Measurements from ENCODE around the gene LYRM1. TPM values are rescaled to one million over a fixed set of nuclear protein-coding genes. Genes with fewer than 3 reads are reported as not detected.
"Not testable (repeated sequence)": the region's sequence is repeated elsewhere in the genome, so short reads cannot be mapped to it uniquely, and the experiment has no call there.

Gene LYRM1
- total RNA-seq, 1 donor from 2014 or later = 71.5 TPM

- ATAC-seq = no peak
- intact Hi-C loops (cut with micrococcal nuclease) = no loop called here
- no peak for DNase-seq
Measured at GRCh38 chr16:20920799-20921198, 20.2 kb downstream of the LYRM1 start.

DNA sequence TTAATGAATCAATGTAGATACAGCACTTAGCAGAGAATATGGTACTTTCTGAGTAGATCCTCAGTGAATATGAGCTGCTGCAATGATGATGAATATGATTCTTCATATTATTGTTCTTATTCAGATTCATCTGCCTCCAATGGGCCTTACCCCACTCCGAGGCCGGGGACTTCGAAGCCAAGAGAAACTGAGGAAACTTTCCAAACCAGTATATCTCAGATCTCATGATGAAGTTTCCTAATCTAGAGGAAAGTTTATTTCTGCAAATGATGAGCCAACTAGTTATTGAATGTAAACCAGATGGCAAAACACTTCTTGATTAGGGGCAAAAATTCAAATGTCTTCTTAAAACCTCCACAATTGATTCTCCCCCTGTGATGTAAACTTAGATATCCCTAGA, 23.3 kb downstream of the LYRM1 start:
- ATAC-seq = no peak
- intact Hi-C loops (cut with micrococcal nuclease) = no loop called here
- no peak for DNase-seq

DNA sequence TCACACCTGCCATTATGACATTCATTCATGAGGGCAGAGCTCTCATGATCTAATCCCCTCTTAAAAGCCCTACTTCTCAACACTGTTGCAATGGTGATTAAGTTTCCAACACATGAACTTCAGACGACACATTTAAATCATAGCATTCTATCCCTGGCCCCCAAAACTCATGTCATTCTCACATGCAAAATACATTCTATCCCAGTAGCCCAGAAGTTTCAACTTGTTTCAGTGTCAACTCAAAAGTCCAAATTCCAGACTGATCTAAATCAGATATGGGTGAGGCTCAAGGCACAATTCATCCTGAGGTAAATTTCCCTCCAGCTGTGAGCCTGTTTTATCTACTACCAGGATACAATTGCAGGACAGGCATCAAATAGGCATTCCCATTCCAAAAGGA, 25.2 kb downstream of the LYRM1 start:
- DNase-seq (no peak), ATAC-seq (no peak)
- intact Hi-C loops (cut with micrococcal nuclease) = no loop called here

DNA sequence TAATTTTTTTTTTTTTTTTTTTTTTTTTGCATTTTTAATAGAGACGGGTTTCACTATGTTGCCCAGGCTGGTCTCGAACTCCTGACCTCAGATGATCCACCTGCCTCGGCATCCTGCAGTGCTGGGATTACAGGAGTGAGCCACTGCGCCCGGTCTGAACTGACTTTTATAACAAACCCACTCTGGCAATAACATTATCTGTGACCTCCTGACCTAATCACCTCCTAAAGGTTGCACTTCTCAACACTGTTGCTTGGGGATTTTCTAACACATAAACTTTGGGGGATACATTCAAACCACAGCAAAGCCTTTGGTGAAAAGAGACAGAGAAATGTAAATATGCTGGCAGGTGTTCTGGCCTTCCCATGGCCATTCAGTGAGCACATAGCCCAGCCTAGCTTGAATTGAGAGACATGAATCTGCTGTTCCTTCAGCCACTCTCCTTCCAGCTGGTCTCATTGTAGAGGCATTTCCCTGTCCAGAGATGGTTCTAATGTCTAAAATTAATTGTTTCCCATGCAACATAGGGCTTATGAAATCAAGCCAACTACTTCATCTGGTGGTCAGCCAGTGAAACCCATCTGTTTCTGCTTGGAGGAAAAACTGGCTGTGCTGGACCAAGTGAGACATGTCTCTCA, 28.3 kb downstream of the LYRM1 start:
- ATAC-seq (peak; percentile 60), DNase-seq (no peak)
- intact Hi-C loops (cut with micrococcal nuclease) = no loop called here

GRCh38 chr16:20929676-20930364, 29.2 kb downstream of the LYRM1 start:
- DNase-seq (peak; percentile 44), ATAC-seq (peak; percentile 93)
- intact Hi-C loops (cut with micrococcal nuclease) = not testable (repeated sequence)

DNA sequence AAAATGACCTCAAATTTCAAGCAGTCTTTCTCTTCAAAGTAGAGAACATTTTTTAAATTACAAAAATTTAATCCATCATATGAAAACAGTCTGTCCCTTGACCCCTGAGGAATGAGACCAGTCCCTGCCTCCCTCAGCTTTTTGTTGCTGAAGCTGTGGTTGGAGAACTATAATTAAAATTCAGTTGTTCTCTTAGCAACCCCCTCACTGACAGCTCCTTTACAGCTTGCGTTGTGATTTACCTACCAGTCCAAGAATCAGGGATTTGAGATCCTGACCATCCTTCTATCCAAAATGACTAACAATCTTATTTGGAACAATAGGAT, 29.8 kb downstream of the LYRM1 start:
- intact Hi-C loops (cut with micrococcal nuclease) = no loop called here
- DNase-seq (no peak), ATAC-seq (no peak)

DNA sequence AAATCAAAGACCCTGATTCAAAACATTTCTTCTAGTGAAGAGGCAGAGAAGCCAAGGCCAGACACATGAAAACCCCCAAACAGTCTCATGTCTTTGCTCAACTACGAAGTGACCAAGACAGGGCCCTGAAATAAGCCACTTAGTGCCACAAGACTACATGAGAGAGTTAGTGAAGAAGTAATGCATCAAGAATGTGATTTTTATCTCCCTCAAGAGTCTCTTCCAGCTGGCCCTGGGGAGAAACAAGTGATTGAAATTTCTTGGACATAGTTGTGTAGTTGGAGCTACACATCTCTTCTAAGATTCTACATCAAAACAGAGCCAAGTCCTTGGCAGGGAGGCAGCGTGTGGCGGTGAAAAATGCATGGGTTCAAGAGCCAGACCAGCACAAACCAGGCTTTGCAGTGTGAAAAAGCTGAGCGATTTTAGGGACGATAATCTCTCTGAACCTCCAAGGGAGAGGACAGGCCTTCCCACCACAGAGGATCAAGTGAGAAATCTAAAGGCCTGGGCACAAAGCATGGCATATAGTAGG, 30.6 kb downstream of the LYRM1 start:
- intact Hi-C loops (cut with micrococcal nuclease) = no loop called here
- no peak for DNase-seq
- no peak for ATAC-seq

- intact Hi-C loops (cut with micrococcal nuclease) = no loop called here
- no peak for ATAC-seq
Measured at GRCh38 chr16:20933589-20933988, 33.0 kb downstream of the LYRM1 start.

DNA sequence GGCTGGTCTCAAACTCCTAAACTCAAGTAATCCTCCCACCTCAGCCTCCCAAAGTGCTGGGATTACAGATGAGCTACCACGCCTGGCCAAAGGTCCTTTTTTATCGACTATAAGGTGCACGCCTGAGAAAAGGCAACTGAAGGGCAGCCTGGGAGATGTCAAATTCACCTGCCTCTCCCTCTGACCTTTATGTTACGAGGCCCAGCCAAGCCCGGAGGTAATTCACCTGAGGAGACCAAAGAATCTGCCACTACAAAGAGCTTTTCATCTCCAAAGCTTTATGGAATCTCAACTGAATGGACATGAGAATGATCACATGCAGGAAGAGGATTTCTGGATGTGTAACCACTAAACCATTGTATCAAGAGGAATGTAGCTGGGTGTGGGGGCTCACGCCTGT, 37.2 kb downstream of the LYRM1 start:
- DNase-seq (no peak), ATAC-seq (no peak)
- intact Hi-C loops (cut with micrococcal nuclease) = no loop called here

More at GRCh38 chr16:20933589-20933988, 33.0 kb downstream of the LYRM1 start:
- no peak for DNase-seq

DNA sequence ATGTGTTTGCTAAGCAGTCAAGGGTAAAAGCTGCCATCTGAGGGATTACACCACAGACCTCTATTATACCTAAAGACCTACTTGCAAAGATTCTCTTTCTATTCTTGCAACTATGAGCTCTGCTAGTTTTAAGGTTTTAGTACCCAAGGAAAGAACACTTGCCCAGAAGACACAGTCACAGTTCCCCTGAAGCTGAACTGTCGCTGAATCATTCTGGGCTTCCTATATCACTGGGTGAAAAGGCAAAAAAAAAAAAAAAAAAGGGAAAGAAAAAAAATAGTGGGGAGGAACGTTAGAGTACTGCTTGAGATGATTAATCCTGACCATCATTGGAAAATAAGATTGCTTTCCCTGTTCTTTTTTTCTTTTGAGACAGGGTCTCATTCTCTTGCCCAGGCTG, 37.9 kb downstream of the LYRM1 start:
- intact Hi-C loops (cut with micrococcal nuclease) = no loop called here
- DNase-seq = no peak

GRCh38 chr16:20939611-20940010, 39.0 kb downstream of the LYRM1 start:
- ATAC-seq (no peak), DNase-seq (no peak)
- intact Hi-C loops (cut with micrococcal nuclease) = no loop called here

More for the DNA sequence above, 37.9 kb downstream of the LYRM1 start:
- no peak for ATAC-seq

DNA sequence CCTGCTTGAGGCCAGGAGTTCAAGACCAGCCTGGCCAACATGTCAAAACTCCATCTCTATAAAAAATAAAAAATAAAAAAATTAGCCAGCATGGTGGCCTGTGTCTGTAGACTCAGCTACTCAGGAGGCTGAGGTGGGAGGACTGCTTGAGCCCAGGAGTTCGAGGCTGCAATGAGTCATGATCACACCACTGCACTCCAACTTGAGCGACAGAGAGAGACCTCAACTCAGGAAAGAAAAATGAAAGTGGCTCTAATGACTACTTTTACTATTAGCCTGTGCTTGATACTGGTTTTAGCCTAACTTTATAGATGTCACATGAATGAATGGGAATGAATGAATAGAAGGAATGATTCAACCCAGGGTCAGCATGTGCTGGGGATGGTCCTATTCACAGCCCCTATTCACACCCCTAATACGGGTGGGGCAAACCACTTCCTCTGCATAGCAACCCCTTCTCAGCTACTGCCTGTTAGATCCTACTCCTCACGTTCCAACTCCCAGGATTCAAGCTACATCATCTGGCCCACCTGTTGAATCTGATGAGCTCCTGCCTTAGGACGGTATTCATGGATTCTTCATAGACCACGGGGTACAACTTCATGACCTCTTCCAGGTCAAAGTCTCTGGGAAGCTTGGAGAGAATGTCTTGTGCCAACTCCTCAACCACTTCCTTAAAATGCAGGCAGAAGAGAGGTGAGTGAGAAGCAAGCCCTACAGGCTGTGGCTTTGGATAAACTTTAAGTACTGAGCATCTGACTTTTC, 40.5 kb downstream of the LYRM1 start:
- intact Hi-C loops (cut with micrococcal nuclease) = no loop called here
- ATAC-seq (no peak), DNase-seq (no peak)

- DNase-seq (no peak), ATAC-seq (no peak)
- intact Hi-C loops (cut with micrococcal nuclease) = no loop called here
Measured at GRCh38 chr16:20941636-20941926, 41.0 kb downstream of the LYRM1 start.

GRCh38 chr16:20942256-20942655, 41.7 kb downstream of the LYRM1 start:
- no peak for DNase-seq
- intact Hi-C loops (cut with micrococcal nuclease) = no loop called here

DNA sequence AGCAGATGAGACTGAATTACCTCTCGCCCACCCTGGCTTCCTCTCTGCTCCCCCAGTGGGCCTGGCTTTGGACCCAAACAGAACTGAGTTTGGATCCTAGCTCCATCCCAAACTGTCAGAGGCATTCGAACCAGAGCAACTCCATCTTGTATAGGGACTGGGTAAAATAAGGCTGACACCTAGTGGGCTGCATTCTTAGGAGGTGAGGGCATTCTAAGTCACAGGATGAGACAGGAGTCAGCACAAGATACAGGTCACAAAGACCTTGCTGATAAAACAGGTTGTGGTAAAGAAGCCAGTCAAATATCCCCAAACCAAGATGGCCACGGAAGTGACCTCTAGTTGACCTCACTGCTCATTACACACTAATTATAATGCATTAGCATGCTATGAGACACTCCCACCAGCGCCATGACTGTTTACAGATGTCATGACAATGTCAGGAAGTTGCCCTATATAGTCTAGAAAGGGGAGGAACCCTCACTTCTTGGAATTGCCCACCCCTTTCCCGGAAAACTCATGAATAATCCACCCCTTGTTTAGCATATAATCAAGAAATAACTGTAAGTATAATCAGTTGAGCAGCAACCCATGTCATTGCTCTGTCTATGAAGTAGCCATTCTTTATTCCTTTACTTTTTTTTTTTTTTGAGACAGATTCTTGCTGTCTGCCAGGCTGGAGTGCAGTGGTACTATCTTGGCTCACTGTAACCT, 44.4 kb downstream of the LYRM1 start:
- intact Hi-C loops (cut with micrococcal nuclease) = no loop called here
- DNase-seq (no peak), ATAC-seq (peak; percentile 60)

More at GRCh38 chr16:20942256-20942655, 41.7 kb downstream of the LYRM1 start:
- no peak for ATAC-seq

DNA sequence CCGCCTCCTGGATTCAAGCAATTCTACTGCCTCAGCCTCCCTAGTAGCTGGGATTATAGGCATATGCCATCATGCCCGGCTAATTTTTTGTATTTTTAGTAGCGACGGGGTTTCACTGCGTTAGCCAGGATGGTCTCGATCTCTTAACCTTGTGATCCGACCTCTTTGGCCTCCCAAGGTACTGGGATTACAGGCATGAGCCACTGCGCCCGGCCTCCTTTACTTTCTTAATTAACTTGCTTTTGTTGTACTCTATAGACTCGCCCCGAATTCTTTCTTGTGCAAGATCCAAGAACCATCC, 45.0 kb downstream of the LYRM1 start:
- intact Hi-C loops (cut with micrococcal nuclease); DNase-seq; ATAC-seq: not testable (repeated sequence)

DNA sequence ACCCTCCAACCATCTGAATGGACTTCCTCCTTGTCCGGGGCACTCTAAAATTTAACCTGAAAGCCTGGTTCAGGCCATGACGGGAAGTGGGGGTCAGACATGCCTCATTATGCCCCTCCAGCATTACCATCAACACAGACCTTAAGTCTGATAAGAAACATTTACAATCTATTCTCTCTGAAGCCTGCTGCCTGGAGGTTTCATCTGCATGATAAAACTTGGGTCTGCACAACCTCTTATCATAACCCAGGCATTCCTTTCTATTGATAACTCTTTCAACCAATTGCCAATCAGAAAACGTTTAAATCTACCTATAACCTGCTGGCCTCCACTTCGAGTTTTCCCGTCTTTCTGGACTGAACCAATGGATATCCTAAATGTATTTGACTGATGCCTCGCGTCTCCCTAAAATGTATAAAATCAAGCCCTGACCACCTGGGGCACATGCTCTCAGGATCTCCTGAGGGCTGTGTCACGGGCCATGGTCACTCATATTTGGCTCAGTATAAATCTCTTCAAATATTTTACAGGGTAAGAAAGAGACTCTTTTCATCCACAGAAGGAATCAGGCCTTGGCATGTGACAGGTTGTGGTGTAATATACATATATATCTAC, 45.6 kb downstream of the LYRM1 start:
- DNase-seq = no peak
- intact Hi-C loops (cut with micrococcal nuclease) = no loop called here
- no peak for ATAC-seq

- DNase-seq (no peak), ATAC-seq (no peak)
- intact Hi-C loops (cut with micrococcal nuclease) = no loop called here
Measured at GRCh38 chr16:20948444-20948843, 47.9 kb downstream of the LYRM1 start.

GRCh38 chr16:20949660-20950059, 49.1 kb downstream of the LYRM1 start:
- intact Hi-C loops (cut with micrococcal nuclease) = no loop called here
- no peak for ATAC-seq

DNA sequence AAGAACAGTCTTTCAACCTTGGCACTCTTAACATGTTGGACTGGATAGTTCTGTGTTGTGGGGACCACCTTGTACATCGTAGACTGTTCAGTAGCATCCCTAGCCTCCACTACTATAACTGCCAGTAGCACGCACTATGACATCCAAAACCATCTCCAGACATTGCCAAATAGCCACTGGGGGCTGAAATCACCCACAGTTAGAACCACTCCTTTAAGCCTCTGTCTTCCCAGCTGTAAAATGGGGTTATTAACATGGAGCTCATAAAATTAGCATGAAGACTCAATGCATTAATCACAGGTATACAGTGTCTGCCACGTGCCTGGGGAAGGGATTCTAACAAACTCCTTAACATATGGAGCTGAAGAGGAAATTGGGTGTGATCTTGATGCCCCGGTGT, 49.7 kb downstream of the LYRM1 start:
- ATAC-seq (no peak), DNase-seq (no peak)
- intact Hi-C loops (cut with micrococcal nuclease) = no loop called here

More at GRCh38 chr16:20949660-20950059, 49.1 kb downstream of the LYRM1 start:
- DNase-seq = no peak
